Rectal smooth muscle tissue (tissue), 1 donor: Measurements from ENCODE around the gene PTPRM.

ENCODE experiments used
- H3K27ac ChIP-seq: one replicate; pipeline ENCODE4 v1.7.0; 2013; ENCODE audit warnings: low read depth, low read length, inconsistent platforms
- H3K27me3 ChIP-seq: one replicate; pipeline ENCODE4 v1.7.0; 2013; ENCODE audit warnings: low read length; ENCODE audit not compliant: control insufficient read depth, insufficient read depth
- H3K36me3 ChIP-seq: one replicate; pipeline ENCODE4 v1.7.0; 2013; ENCODE audit warnings: low read length; ENCODE audit not compliant: control insufficient read depth, insufficient read depth
- H3K4me1 ChIP-seq: one replicate; pipeline ENCODE4 v1.7.0; 2013; ENCODE audit warnings: low read length; ENCODE audit not compliant: control insufficient read depth, insufficient read depth
- H3K4me3 ChIP-seq: one replicate; pipeline ENCODE4 v1.7.0; 2013; ENCODE audit warnings: low read length
- H3K9ac ChIP-seq: one replicate; pipeline ENCODE4 v1.7.0; 2013; ENCODE audit warnings: low read length

Gene PTPRM

DNA sequence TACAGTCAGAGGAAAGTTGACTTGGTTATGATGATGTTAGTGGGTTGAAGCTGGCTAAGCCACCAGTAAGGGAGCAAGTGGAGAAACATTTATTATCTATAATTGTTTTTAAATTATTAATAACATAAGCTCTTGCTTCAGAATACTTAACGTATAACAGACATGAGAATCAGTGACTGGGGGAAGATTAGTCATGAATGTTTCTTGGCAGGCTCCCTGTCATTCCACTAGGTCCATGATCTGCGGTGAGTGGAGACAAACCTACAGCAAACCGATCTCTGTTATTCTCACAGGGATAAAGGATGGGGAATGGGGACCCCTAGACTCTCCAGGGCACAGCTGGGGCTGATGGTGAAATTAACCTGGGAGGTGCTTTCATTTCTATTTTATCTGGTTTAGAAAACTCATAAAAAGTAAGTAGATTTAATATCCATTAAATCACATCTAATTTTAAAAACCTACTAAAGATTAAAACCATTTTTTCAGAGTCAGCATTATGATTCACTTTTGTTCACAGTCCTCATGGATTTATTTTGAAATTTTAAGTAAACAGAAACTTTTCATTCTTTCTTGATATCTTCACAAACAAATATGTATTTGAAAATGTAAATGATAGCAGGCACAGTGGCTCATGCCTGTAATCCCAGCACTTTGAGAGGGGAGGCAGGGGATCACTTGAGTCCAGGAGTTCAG lies 420.3 kb downstream of the PTPRM start:
- H3K4me3 ChIP-seq, result no peak overlapping the region
- no peak overlapping the region for H3K9ac ChIP-seq
- no peaks in the 10 kb centered on the region for H3K4me1 ChIP-seq
- H3K27ac ChIP-seq, result no peak overlapping the region
- H3K27me3 ChIP-seq, result no peaks in the 10 kb centered on the region
- no peaks in the 10 kb centered on the region for H3K36me3 ChIP-seq

- Histone ChIP-seq H3K27ac (no peak overlapping the region), H3K4me1 (no peaks in the 10 kb centered on the region), H3K9ac (no peak overlapping the region), H3K27me3 (no peaks in the 10 kb centered on the region), H3K4me3 (no peak overlapping the region), H3K36me3 (no peaks in the 10 kb centered on the region)
These were observed 423.6 kb downstream of the PTPRM start for GRCh38 chr18:7990670-7991069.

GRCh38 chr18:8001711-8002301 lies 434.7 kb downstream of the PTPRM start:
- no peak overlapping the region for H3K9ac ChIP-seq
- no peaks in the 10 kb centered on the region for H3K27me3 ChIP-seq
- no peak overlapping the region for H3K4me3 ChIP-seq
- no peak overlapping the region for H3K27ac ChIP-seq
- H3K36me3 ChIP-seq, result no peaks in the 10 kb centered on the region
- H3K4me1 ChIP-seq, result no peaks in the 10 kb centered on the region

DNA sequence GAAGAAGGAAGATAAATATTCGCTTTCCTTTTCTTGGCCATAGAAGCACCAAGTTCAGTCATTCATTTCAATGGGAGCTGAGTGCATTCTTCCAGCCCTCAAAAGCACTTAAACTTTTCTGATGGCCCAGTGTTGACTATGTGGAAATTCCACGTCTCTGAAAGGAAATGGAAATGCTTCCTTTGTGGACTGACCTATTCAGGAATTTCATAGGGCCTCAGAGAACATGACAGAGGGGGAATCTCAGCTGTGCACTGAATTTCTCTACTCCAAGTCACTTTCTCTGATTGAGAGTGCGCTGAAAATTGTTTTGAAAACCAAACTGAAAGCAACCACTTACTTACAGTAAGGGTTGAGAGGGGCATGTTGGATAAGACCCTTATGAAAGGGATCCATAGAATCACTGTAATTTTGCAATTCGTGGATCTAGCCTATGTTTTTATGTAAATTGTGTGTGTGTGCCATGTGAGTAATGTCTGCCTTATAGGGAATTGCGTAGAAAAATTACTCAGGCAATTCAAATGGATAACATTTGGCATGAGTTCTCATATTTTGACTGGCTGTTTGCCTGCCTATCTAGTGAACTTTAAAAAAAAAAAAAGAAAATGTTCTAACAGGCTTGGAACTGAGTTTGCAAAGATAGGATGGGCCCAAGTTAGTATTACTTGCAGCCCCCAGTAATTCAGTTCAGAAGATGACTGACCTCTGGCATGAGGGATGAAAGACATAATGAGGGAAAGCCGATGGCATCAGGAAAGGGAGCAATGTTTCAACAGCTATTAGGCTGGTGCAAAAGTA lies 437.0 kb downstream of the PTPRM start:
- Histone ChIP-seq H3K4me3 (no peak overlapping the region), H3K27ac (no peak overlapping the region), H3K36me3 (no peaks in the 10 kb centered on the region), H3K27me3 (no peaks in the 10 kb centered on the region), H3K9ac (no peak overlapping the region), H3K4me1 (no peaks in the 10 kb centered on the region)

GRCh38 chr18:8004792-8005191 lies 437.7 kb downstream of the PTPRM start:
- H3K27me3 ChIP-seq, result no peaks in the 10 kb centered on the region
- H3K36me3 ChIP-seq, result no peaks in the 10 kb centered on the region
- no peak overlapping the region for H3K27ac ChIP-seq
- no peak overlapping the region for H3K4me3 ChIP-seq
- H3K9ac ChIP-seq, result no peak overlapping the region
- no peaks in the 10 kb centered on the region for H3K4me1 ChIP-seq

DNA sequence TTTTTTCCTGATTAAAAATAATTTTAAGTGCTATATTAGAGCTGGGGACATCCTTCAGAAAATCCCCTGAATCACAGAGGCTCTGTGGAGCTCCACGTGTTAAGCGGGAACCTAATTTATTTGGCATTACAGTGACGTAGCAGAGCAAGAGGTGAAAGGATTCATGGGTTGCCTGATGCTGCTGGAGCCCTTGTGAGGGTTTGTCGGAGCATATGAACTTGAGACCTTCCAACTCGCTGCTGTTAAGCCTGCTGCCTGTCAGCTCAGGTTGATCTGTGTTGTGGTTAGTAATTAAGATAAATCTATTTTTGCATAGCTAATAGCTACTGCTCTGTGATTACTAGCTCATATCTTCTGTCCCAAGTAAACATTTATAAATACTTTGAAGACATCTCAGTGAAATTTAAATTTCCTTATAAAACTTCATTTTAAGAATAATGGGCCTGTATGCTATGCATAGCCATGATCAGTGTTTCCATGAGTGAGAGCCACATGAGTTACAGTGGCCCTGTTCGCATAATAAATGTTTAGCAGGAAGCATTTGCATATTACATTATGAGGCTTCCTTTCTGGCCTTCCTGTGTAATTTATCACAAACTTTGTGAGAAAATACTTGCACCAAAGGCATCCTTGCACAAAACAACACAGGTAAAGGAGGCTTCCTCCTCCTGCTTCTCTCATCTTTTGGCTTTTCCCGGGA lies 438.9 kb downstream of the PTPRM start:
- Histone ChIP-seq H3K4me3 (no peak overlapping the region), H3K9ac (no peak overlapping the region), H3K27me3 (no peaks in the 10 kb centered on the region), H3K27ac (no peak overlapping the region), H3K36me3 (no peaks in the 10 kb centered on the region), H3K4me1 (no peaks in the 10 kb centered on the region)

GRCh38 chr18:8006979-8007378 lies 439.9 kb downstream of the PTPRM start:
- Histone ChIP-seq H3K27me3 (no peaks in the 10 kb centered on the region), H3K9ac (no peak overlapping the region), H3K36me3 (no peaks in the 10 kb centered on the region), H3K4me3 (no peak overlapping the region), H3K27ac (no peak overlapping the region), H3K4me1 (no peaks in the 10 kb centered on the region)

DNA sequence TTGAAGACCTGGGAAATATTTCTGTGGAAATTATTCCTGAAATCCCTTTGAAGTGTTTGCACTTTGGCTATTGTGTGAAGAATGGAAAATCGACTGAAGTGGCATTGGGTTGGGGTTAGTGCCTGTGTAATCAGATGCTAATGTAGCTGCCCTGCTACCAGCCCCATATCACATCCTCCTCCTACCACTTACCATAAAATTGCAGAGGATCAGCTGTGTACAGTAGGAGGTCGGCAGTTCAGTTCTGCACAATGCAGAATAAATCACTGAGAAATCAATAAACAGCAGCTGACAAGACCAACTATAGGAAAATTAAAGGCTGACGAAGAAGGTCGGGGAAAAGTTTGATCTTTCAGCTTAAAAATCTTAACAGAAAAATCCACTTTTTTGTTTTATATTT lies 440.9 kb downstream of the PTPRM start:
- Histone ChIP-seq H3K4me1 (no peaks in the 10 kb centered on the region), H3K4me3 (no peak overlapping the region), H3K9ac (no peak overlapping the region), H3K36me3 (no peaks in the 10 kb centered on the region), H3K27ac (no peak overlapping the region), H3K27me3 (no peaks in the 10 kb centered on the region)

- H3K4me3 ChIP-seq, result no peak overlapping the region
- H3K4me1 ChIP-seq, result no peaks in the 10 kb centered on the region
- H3K9ac ChIP-seq, result no peak overlapping the region
- H3K27ac ChIP-seq, result no peak overlapping the region
- no peaks in the 10 kb centered on the region for H3K27me3 ChIP-seq
- no peaks in the 10 kb centered on the region for H3K36me3 ChIP-seq
These were observed 444.2 kb downstream of the PTPRM start for GRCh38 chr18:8011361-8011760.

- no peaks in the 10 kb centered on the region for H3K4me1 ChIP-seq
These were observed 444.8 kb downstream of the PTPRM start for GRCh38 chr18:8011906-8012305.

DNA sequence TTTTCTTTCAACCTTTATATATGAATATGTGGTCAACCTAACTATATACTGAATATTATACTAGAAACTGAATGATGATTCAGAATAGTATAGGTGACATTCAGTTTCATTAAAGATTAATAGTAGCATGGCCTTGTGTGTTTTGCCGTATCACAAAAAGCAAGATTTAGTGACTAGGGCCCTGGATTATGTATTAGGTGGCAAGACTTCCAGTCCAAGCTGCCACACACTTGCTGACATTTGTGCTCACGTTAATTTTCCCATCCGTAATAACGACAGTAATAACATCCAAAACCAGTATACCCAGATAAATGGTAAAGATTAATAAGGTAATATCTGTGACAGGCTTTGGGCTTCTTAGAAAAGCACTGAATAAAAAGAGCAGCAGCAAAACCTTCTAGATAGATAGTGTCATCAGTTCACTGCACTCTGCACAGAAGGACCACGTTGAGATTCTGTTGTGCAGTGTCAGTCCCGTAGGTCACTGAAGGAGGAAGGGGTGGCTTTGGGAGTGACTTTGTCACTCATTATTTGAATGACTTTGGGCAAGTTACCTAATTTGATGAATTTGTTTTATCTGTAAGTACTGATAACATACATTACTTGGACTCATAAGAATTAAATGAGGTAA lies 451.7 kb downstream of the PTPRM start:
- Histone ChIP-seq H3K9ac (no peak overlapping the region), H3K27me3 (no peaks in the 10 kb centered on the region), H3K4me3 (no peak overlapping the region), H3K4me1 (peaks cover 7% of the 10 kb centered on the region), H3K27ac (no peak overlapping the region), H3K36me3 (no peaks in the 10 kb centered on the region)

More at GRCh38 chr18:8011906-8012305, 444.8 kb downstream of the PTPRM start:
- Histone ChIP-seq H3K27me3 (no peaks in the 10 kb centered on the region), H3K36me3 (no peaks in the 10 kb centered on the region), H3K9ac (no peak overlapping the region), H3K27ac (no peak overlapping the region), H3K4me3 (no peak overlapping the region)

DNA sequence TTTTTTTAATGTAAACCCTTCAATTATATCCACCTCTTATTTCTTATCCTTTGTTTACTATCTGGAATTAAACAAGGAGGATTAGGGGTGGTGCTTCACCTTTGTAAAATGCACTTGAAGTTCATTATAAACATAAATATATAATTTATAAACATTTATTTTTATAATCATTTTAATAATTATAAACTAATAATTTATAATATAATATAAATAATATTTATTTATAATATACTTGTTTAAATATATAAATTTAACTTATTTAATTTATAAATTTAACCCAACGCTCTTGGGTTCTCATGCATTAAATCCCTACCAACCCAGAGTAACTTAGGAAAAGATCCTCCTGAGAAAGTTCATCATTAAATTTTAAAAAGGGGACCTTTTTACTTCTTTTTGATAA lies 452.5 kb downstream of the PTPRM start:
- Histone ChIP-seq H3K27ac (no peak overlapping the region), H3K27me3 (no peaks in the 10 kb centered on the region), H3K36me3 (no peaks in the 10 kb centered on the region), H3K4me3 (no peak overlapping the region), H3K4me1 (peaks cover 7% of the 10 kb centered on the region), H3K9ac (no peak overlapping the region)
